Stomach (tissue), 9 donors: Measurements from ENCODE around the gene EDEM3. TPM values are rescaled to one million over a fixed set of nuclear protein-coding genes. Genes with fewer than 3 reads are reported as not detected.

ENCODE experiments used
- DNase-seq, 2 donors: peaks; one replicate each; pipeline versions ENCODE4 v3.0.0 to v3.0.0-alpha.2; 2013 to 2019
- H3K27ac ChIP-seq, 5 donors: fragments of 200-600 bp in 4 of 5; sonication (generic) in 4 of 5; one replicate each; pipeline ENCODE4 v1.5.1; 2013 to 2019; ENCODE audit warnings: mild to moderate bottlenecking in 1 of 5, moderate library complexity in 1 of 5
- H3K27me3 ChIP-seq, 3 donors: fragments of 200-600 bp; sonication (generic); one replicate each; pipeline ENCODE4 v1.5.1; 2017 to 2019; ENCODE audit warnings: mixed run types in 1 of 3
- H3K36me3 ChIP-seq, 4 donors: fragments of 200-600 bp; sonication (generic); 1 replicate in 3 of 4; 2 replicates in 1 of 4; pipeline ENCODE4 v1.5.1; 2016 to 2019
- H3K4me1 ChIP-seq, 4 donors: fragments of 200-600 bp; sonication (generic); one replicate each; pipeline ENCODE4 v1.5.1; 2016 to 2019
- H3K4me3 ChIP-seq, 4 donors: fragments of 200-600 bp; sonication (generic) in 3 of 4; one replicate each; pipeline ENCODE4 v1.5.1; 2016 to 2019; ENCODE audit warnings: mild to moderate bottlenecking in 1 of 4
- H3K9me3 ChIP-seq, 4 donors: fragments of 200-600 bp; sonication (generic); one replicate each; pipeline ENCODE4 v1.5.1; 2016 to 2019
- CTCF ChIP-seq, 7 experiments: fragments of 450-650 bp in 4 of 7; fragments of 200-600 bp in 3 of 7; sonication (generic) in 3 of 7; IDR thresholded peaks; one replicate each; pipeline ENCODE4 v1.5.1; 2016 to 2019; ENCODE audit warnings: antibody characterized with exemption in 7 of 7, control low read depth in 2 of 7, mild to moderate bottlenecking in 1 of 7
- EP300 ChIP-seq: sonication (generic); formaldehyde crosslinking; IDR thresholded peaks from one replicate; pipeline ENCODE4 v1.6.1; 2017; ENCODE audit warnings: antibody characterized with exemption
- POLR2A ChIP-seq, 4 donors: fragments of 450-650 bp; IDR thresholded peaks; one replicate each; pipeline ENCODE4 v1.6.1; 2016; ENCODE audit warnings: antibody characterized with exemption in 4 of 4, control low read depth in 2 of 4, mild to moderate bottlenecking in 1 of 4, moderate library complexity in 1 of 4
- POLR2AphosphoS5 ChIP-seq, 3 donors: sonication (generic); formaldehyde crosslinking; IDR thresholded peaks; one replicate each; pipeline ENCODE4 v1.6.1; 2016; ENCODE audit warnings: antibody characterized with exemption in 3 of 3
- WGBS, 5 donors: extraction: QIAGEN DNeasy Blood & Tissue Kit in 3 of 5; methylation state at CpG; one replicate each; pipeline versions ENCODE4 v1.1.5 to v1.1.7; 2013 to 2018; 5-methylcytosine and 5-hydroxymethylcytosine counted together
- intact Hi-C: fragments of 100-400 bp; cut with DNase I; formaldehyde crosslinking; loops from one replicate; pipeline ENCODE4 v1.15.1; 2023; ENCODE audit warnings: low total_unique reads
- polyA plus RNA-seq, 3 donors: library from polyadenylated mRNA; stranded (reverse); fragments of 200-250 nt; gene quantifications; one replicate each; pipeline ENCODE4 v1.2.3, GENCODE V29; 2013
- total RNA-seq, 5 donors: library from RNA; depleted of rRNA; stranded (reverse); fragments of >200 nt; gene quantifications; one replicate each; pipeline versions ENCODE4 v1.1.0 to v1.2.3, GENCODE V29; 2014 to 2016
- donor health status: healthy with polysubstance abuse.
- donor health status: Bipolar disorder and iron deficiency.
- donor health status: healthy.

The EDEM3 gene
- total and polyA plus RNA-seq, 8 donors, result 8.1 to 144 (median 24.9) TPM

GRCh38 chr1:184748740-184749139, 5.9 kb downstream of the EDEM3 start:
- H3K27me3 ChIP-seq, result no peaks in the 10 kb centered on the region
- DNase-seq, result no peak
- H3K9me3 ChIP-seq, result no peaks in the 10 kb centered on the region
- intact Hi-C loops, result no loop called here
- H3K4me1 ChIP-seq, result peaks cover 21 to 89% (median 49%) of the 10 kb centered on the region in 4 donors
- peak overlapping the region in 2 of 5 donors; percentile 22 to 99 for H3K27ac ChIP-seq
- WGBS, 5 donors, result 56 to 74% (median 63%) methylated on average over 2 of the region's 2 CpGs
- TF ChIP-seq POLR2AphosphoS5 (IDR thresholded peaks at IDR 0.05), result no peak
- TF ChIP-seq CTCF (IDR thresholded peaks at IDR 0.05), result no peak
- TF ChIP-seq EP300, result no peak
- no peak for TF ChIP-seq POLR2A (IDR thresholded peaks at IDR 0.05)
- H3K36me3 ChIP-seq, result no peaks in the 10 kb centered on the region
- H3K4me3 ChIP-seq, result no peak overlapping the region

- Histone ChIP-seq H3K4me1 (peaks cover 22 to 87% (median 48%) of the 10 kb centered on the region in 4 donors), H3K27ac (peak overlapping the region in 1 of 5 donors; percentile 51), H3K36me3 (no peaks in the 10 kb centered on the region), H3K9me3 (no peaks in the 10 kb centered on the region), H3K27me3 (no peaks in the 10 kb centered on the region), H3K4me3 (no peak overlapping the region)
- DNase-seq, result no peak
- 60 to 85% (median 79%) methylated on average over 3 of the region's 3 CpGs for WGBS, 5 donors
- intact Hi-C loops, result no loop called here
- no peak for TF ChIP-seq CTCF (IDR thresholded peaks at IDR 0.05)
- TF ChIP-seq POLR2AphosphoS5 (IDR thresholded peaks at IDR 0.05), result no peak
- TF ChIP-seq POLR2A (IDR thresholded peaks at IDR 0.05), result no peak
- no peak for TF ChIP-seq EP300
Observed at GRCh38 chr1:184747089-184747955, 7.3 kb downstream of the EDEM3 start.

GRCh38 chr1:184745929-184746638, 8.6 kb downstream of the EDEM3 start:
- Histone ChIP-seq H3K36me3 (no peaks in the 10 kb centered on the region), H3K4me3 (no peak overlapping the region), H3K9me3 (no peaks in the 10 kb centered on the region), H3K27ac (peak overlapping the region; percentile 20 to 65 (median 48)), H3K27me3 (no peaks in the 10 kb centered on the region), H3K4me1 (peaks cover 17 to 82% (median 44%) of the 10 kb centered on the region in 4 donors)
- intact Hi-C loops, result no loop called here
- TF ChIP-seq EP300, result no peak
- no peak for TF ChIP-seq CTCF (IDR thresholded peaks at IDR 0.05)
- TF ChIP-seq POLR2A (IDR thresholded peaks at IDR 0.05), result no peak
- no peak for TF ChIP-seq POLR2AphosphoS5 (IDR thresholded peaks at IDR 0.05)
- no peak for DNase-seq
- WGBS, 5 donors, result 12 to 28% (median 15%) methylated on average over 4 of the region's 4 CpGs

DNA sequence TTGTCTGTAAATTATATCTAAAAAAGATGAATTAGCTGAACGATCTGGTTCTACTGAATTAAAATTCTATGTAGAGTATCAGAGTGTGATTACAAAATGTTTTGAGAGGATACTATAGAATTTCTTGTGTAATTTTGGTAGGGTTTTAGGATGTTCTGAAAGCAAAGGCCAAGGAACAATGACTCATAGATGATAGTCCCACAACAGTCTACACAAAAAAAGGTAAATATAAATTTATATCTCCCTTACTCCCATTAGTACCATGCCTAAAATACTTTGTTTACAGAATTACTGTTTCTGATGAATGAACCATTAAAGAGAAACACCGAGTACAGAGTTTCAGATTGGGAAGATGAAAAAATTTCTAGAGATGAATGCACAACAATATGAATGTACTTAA, 9.5 kb downstream of the EDEM3 start:
- H3K36me3 ChIP-seq, result no peaks in the 10 kb centered on the region
- intact Hi-C loops, result no loop called here
- 59 to 76% (median 67%) methylated on average over 2 of the region's 2 CpGs for WGBS, 5 donors
- peak overlapping the region in 1 of 5 donors; percentile 51 for H3K27ac ChIP-seq
- H3K4me1 ChIP-seq, result peaks cover 17 to 79% (median 40%) of the 10 kb centered on the region in 4 donors
- no peaks in the 10 kb centered on the region for H3K27me3 ChIP-seq
- TF ChIP-seq POLR2AphosphoS5 (IDR thresholded peaks at IDR 0.05), result no peak
- TF ChIP-seq POLR2A (IDR thresholded peaks at IDR 0.05), result no peak
- TF ChIP-seq EP300, result no peak
- TF ChIP-seq CTCF (IDR thresholded peaks at IDR 0.05), result no peak
- DNase-seq, result no peak
- no peaks in the 10 kb centered on the region for H3K9me3 ChIP-seq
- H3K4me3 ChIP-seq, result no peak overlapping the region
